SK-N-SH treated with all-trans-retinoic acid at 6 μM for 48 hours (cell line): Measurements from ENCODE around the gene CD300A.

Source experiments
- BACH2 ChIP-seq: fragments of 250-450 bp; sonication (Bioruptor Pico); IDR thresholded peaks from 2 replicates; pipeline ENCODE4 v1.9.0; 2021; ENCODE audit warnings: mild to moderate bottlenecking, borderline replicate concordance
- OSR1 ChIP-seq: fragments of 250-450 bp; sonication (Bioruptor Pico); IDR thresholded peaks from 2 replicates; pipeline ENCODE4 v1.8.0; 2022; ENCODE audit warnings: moderate library complexity, mild to moderate bottlenecking, inconsistent platforms
- SNAI2 ChIP-seq: fragments of 250-450 bp; sonication (Bioruptor Pico); IDR thresholded peaks from 2 replicates; pipeline ENCODE4 v1.5.0; 2020; ENCODE audit warnings: mild to moderate bottlenecking, moderate library complexity
- TOX ChIP-seq: fragments of 250-450 bp; sonication (Bioruptor Pico); IDR thresholded peaks from 2 replicates; pipeline ENCODE4 v1.8.0; 2021; ENCODE audit warnings: mild to moderate bottlenecking, moderate library complexity, borderline replicate concordance
- ZC3H10 ChIP-seq: fragments of 250-450 bp; sonication (Bioruptor Pico); IDR thresholded peaks from 2 replicates; pipeline ENCODE4 v1.5.1; 2021; ENCODE audit warnings: mild to moderate bottlenecking, moderate library complexity
- TF ChIP-seq, protein P1 (sequence below): fragments of 250-450 bp; sonication (Bioruptor Pico); IDR thresholded peaks from 2 replicates; pipeline ENCODE4 v1.8.0; 2020; ENCODE audit warnings: mild to moderate bottlenecking, moderate library complexity, borderline replicate concordance
- TF ChIP-seq, protein P2 (sequence below): fragments of 250-450 bp; sonication (Bioruptor Pico); IDR thresholded peaks from 2 replicates; pipeline ENCODE4 v1.5.1; 2020; ENCODE audit warnings: low read depth, mild to moderate bottlenecking, moderate library complexity

DNA sequence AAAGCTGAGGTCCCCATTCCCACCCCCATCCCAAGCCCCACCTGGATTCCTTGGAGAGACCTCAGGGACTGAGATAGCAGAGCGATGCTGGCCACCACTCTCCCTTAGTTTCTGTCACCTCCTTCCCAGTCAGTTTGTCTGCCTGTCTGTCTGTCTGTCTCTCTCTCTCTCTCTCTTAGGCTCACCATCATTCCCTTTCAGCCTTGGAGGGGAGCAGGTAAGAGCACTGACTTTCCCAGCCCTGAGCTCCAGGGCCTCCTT is 59.0 kb downstream of the CD300A start:
- TF ChIP-seq SNAI2 (no peak), TOX (no peak), OSR1 (no peak), ZC3H10 (no peak), BACH2 (CRISPR knock-in tag) (no peak)
- TF ChIP-seq, protein P1, sequence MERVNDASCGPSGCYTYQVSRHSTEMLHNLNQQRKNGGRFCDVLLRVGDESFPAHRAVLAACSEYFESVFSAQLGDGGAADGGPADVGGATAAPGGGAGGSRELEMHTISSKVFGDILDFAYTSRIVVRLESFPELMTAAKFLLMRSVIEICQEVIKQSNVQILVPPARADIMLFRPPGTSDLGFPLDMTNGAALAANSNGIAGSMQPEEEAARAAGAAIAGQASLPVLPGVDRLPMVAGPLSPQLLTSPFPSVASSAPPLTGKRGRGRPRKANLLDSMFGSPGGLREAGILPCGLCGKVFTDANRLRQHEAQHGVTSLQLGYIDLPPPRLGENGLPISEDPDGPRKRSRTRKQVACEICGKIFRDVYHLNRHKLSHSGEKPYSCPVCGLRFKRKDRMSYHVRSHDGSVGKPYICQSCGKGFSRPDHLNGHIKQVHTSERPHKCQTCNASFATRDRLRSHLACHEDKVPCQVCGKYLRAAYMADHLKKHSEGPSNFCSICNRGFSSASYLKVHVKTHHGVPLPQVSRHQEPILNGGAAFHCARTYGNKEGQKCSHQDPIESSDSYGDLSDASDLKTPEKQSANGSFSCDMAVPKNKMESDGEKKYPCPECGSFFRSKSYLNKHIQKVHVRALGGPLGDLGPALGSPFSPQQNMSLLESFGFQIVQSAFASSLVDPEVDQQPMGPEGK (CRISPR knock-in tag): no peak
- TF ChIP-seq, protein P2, sequence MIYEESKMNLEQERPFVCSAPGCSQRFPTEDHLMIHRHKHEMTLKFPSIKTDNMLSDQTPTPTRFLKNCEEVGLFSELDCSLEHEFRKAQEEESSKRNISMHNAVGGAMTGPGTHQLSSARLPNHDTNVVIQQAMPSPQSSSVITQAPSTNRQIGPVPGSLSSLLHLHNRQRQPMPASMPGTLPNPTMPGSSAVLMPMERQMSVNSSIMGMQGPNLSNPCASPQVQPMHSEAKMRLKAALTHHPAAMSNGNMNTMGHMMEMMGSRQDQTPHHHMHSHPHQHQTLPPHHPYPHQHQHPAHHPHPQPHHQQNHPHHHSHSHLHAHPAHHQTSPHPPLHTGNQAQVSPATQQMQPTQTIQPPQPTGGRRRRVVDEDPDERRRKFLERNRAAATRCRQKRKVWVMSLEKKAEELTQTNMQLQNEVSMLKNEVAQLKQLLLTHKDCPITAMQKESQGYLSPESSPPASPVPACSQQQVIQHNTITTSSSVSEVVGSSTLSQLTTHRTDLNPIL: no peak
